Activated CD8-positive, alpha-beta memory T cell treated with anti-CD3 and anti-CD28 coated beads, Interleukin-2, amount 50 U/mL, for 24 hours (primary cell): ENCODE data around the gene SALL2.
A peak's percentile ranks its signal among the peaks of the same experiment; 100 is the strongest.

Experiments used
- DNase-seq: peaks from one replicate; pipeline ENCODE4 v3.0.0-alpha.2; 2020; ENCODE audit errors: extremely low read depth

The SALL2 gene

DNA sequence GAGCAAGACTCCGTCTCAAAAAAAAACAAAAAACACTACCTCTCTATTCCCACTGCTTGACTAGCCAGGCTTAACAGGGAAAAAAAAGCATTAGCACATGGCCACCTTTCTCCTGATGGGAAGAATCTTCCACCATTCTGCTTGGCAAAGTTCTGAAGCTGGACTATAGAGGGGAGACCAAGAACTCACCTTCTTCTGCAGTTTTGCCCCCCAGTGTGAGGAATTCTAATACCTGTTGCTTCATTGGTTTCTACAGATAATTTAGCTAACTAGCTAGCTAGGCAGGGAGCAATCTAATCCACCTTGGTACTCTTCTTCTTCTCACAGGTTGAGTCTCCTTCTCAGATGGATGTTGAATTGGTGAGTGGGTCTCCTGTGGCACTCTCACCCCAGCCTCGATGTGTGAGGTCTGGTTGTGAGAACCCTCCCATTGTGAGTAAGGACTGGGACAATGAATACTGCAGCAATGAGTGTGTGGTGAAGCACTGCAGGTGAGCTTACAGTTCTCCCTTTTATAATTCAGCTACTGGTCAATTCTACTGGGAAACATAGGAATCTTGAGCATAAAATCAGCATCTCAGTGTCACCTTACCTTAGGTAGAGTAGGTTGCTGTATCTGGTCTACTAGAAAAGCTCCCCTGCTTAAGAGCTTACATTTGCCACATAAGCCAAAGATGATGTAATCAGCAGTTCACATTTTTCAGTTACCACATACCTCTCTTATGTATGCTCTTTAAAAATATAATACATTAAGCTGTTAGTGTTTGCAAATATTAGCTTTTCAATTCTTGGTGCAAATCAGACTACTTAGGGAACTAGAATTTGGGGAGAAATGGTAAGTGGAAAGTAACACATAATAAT lies 31.0 kb downstream of the SALL2 start:
- no peak for DNase-seq

DNA sequence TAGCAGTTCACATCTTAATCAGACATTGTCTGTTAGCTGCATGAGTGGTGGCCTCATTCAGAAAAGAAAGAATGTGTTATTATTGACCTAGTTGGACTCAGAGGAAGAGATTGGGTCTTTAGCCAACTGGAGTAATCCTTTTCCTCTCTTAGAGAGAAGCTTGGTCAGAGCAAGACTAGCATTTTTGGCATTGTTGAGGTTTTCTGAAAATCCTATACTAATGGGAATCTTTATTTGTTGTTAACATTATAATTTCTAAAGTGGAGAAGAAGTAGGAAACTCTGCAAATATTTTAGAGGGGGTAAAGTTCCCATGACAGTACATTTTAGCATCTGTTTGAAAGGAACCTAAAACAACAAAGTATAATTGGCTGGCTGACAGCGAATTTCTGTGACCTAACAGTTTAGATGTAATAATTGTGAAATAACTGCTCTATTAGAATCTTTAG lies 39.5 kb downstream of the SALL2 start:
- DNase-seq: no peak

DNA sequence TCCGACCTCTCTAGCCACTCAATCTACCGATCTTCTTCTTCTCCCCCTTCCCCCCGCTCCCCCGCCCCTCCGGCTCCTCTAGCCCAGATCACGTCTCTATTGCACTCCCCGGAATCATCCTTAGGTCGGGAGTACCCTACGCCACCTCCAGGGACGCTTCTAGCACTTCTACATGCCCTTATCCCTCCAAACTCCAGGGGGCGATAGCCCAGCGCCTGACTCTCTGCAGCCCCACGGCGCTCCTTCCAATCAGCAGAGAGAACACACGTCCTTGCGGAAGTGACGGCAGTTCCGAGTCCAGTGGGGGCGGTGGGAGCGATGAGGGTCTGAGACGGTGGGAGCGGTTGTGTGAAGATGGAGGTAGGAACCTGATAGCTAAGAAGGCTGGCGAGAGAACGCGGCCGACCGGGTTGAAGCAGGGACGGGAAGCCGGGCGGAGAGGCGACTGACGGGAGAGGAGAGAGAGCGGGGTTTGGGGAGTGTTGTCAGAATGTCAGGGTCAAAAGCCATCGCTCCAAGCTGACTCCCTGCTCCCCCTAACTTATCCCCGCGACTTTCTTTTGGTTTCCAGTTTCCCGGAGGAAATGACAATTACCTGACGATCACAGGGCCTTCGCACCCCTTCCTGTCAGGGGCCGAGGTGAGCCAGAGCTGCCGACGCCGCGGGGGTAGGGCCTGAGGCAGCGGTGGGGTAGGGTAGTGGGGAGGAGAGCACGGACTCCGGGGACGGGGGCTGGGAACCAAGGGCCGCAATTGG lies 49.0 kb downstream of the SALL2 start, which contains the start of the genes RAB2B and TOX4:
RAB2B (minus strand) TSS at position 35 of the 757 bp plus-strand sequence. CDS start 87 bp downstream, outside the sequence.
TOX4 (plus strand) TSS at position 271 of the 757 bp plus-strand sequence; CDS start at position 355, 84 bp downstream.
- peak; percentile 88 for DNase-seq

- DNase-seq: no peak
These were observed 49.6 kb downstream of the SALL2 start for GRCh38 chr14:21476523-21476924.

GRCh38 chr14:21475767-21476522 lies 50.2 kb downstream of the SALL2 start:
- DNase-seq: no peak
